GM12872 (cell line): ENCODE results near the gene DDX19B.

Experiments
- TF ChIP-seq, protein P1 (sequence below): IDR thresholded peaks from 3 replicates; pipeline ENCODE4 v1.5.1; 2011; ENCODE audit warnings: low read depth, mild to moderate bottlenecking, low read length, moderate library complexity; ENCODE audit not compliant: insufficient read depth

Gene DDX19B

DNA sequence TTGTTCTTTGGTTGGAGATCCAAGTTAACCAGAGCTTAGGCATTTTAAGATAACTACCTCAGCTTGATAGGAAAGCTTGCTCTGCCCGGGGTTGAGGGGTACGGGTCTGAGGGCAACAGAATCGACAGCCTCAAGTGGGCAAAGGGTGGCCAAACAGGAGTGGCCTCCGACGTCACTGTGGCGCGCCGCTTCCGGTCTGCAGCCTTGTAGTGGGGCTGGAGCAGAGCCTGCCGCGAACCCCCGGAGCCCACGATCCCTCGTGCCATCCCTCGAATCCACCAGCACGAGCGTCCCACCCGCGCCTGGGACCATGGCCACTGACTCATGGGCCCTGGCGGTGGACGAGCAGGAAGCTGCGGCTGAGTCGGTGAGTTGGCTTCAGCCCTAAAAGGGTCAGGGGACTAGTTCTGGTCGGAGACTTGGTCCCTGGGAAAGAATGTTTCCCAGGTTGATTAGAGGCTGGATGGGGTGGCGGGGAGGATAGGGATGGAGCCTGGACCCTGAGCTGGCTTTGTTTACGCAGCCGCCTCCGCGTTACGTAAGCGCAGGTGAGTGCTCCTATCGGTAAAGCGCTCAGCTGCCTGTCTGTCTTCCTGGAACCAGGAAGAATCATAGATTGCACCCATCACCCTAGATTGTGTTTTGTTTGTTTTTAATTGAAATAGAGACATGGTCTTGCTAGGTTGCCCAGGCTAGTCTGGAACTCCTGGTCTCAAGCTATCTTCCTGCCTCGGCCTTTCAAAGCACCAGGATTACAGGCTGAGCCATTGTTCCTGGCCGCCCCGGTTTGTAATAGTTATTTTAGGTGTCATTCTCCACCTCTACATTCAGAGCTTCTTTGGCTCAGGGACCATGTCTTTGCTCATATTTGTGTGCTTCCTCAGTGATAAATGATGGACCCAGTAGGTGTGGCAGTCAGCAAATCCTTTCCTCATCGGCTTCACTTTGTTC, at the start of gene DDX19B:
TSS of gene DDX19B (plus strand) at position 199 of the 951 bp plus-strand sequence. CDS start at position 311, 112 bp downstream.
- TF ChIP-seq, protein P1, sequence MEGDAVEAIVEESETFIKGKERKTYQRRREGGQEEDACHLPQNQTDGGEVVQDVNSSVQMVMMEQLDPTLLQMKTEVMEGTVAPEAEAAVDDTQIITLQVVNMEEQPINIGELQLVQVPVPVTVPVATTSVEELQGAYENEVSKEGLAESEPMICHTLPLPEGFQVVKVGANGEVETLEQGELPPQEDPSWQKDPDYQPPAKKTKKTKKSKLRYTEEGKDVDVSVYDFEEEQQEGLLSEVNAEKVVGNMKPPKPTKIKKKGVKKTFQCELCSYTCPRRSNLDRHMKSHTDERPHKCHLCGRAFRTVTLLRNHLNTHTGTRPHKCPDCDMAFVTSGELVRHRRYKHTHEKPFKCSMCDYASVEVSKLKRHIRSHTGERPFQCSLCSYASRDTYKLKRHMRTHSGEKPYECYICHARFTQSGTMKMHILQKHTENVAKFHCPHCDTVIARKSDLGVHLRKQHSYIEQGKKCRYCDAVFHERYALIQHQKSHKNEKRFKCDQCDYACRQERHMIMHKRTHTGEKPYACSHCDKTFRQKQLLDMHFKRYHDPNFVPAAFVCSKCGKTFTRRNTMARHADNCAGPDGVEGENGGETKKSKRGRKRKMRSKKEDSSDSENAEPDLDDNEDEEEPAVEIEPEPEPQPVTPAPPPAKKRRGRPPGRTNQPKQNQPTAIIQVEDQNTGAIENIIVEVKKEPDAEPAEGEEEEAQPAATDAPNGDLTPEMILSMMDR, result no peak

DNA sequence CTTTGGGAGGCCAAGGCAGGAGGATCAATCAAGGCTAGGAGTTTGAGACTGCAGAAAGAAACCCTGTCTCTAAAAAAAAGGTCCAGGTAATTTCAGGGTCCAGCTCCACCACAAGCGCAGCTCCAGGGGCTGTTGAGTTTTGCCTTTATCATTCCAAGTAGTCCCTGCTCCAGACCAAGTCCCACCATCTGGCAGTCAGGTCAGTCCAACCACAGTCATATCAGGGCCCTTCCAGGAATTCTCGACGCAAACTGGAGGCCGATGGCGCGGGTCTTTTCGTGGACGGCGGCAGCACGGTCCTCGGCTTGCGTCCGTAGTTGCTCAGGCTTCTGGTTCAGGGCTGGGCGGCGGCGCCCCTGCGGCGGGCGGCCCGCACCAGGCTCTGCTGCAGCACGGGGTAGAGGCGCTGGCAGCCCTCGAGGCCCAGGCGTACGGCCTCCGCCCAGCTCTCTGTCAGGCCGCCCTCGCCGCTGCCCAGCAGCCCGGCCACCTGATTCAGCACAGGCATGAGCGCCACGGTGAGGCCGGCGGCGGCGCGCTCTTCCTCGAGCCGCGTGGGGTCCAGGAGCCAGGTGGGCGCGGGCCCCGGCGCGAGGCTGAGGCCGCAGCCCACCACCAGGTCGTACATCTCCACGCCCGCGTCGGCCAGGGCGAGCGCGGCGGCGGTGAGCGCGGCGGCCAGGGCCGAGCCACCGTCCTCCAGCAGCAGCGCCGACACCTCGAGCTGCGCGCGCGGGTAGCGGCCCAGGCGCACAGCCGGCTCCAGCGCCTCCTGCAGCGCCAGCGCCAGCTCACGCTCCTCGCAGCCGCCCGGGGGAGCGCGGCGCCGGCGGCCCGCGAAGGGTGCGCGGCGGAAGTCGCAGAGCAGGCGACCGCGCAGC, 48.0 kb upstream of the DDX19B start:
- TF ChIP-seq, protein P1, result no peak

DNA sequence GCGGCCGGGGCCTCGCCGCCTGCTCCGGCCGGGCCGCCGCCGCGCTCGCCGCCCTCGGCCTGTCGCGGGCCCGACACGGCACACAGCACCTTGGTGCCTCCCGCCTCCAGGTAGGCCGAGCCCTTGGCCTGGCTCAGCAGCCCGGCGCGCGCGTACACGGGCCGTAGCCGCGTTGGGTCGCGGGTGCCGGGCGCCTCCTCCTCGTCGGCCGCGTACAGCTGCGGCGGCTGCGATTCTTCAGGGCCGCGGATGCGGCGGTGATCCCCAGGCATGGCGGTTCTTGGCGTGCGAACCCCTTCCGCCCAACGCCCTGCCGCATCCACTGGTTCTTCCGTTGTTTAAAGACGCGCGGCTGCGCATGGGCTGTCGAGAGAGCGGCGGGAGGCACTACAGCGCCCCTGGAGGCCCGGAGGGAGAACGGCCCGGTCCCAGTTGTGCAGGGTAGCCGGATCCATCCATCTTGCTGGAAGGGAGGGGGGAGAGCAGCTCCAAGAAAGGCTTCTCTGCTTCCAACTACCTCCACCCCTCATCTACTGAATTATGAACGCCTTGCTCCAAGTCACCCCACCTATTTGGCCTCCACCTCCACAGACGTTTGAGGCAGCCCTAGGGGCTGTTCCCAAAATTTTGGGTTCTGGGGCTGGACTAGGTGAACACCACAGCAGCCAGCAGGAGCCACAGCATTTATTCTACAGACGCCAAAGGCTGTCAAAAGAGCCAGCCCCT, 47.2 kb upstream of the DDX19B start, which contains the start of gene EXOSC6:
TSS of gene EXOSC6 (minus strand) at position 312 of the 726 bp plus-strand sequence. CDS start at position 272, 40 bp downstream.
- TF ChIP-seq, protein P1, result peak; percentile 93

DNA sequence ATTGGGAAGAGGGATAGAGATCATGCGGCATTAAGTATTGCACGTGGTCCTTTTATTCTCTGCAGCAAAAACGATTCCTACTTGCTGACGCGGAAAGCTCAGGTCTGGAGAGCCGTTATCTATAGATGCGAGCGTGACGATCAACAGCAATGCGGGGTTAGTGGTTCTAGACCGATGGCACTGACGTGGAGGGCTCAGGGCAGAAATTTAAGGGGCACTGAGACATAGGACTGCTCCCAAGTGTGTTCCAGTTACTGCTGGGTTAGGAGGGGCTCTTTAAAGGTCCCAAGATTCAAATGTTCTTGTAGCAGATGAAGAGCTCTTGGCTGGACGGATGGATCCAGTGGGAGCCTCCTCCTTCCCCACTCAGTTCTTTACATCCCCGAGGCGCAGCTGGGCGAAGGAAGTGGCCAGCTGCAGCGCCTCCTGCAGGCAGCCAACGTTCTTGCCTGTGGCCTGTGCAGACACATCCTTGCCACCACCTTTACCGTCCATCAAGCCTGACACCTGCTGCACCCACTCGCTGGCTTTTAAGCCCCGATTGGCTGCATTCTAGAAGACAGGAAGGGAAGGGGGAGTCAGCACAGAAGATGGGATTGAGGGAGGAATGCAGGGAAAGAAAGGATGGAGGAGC, 46.5 kb upstream of the DDX19B start:
- TF ChIP-seq, protein P1, result peak; percentile 60; the same call in 2 of the 3 replicates

DNA sequence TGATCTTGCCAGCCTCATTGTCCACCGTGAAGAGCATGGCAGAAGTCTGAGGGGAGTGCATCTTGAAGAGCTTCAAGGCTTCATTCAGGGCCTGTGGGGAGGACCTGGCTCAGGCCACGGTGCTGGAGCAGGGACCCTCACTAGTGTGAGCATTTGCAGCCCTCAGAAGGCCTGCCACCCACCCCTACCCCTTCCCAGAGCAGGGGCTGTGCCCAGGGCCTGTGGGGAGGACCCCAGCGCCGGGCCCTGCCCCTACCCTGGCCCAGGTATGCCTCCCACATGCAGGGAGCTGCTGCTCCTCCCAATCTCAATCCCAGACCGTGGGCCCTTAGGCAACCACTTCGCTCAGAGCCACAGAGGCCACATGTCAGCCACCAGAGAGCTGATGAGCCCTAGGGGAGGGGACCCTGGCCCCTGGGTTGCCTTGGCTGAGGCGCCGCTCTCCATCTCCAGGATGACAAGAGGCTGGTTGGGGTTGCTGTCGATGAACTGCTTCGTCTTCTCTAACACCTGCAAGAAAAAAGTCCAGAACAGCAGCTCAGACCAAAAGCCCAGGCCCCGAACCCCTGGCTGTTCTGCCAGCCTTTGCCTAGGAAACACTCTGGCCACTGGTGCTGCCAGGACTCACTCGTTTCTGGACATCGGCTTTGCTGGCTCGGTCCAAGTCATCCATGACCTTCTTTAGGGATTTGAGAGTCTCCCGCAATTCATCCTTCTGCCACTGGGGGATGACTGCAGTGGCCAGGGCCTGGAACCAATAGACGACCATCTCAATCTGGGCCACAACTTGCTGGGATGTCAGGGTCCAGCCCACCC, 45.5 kb upstream of the DDX19B start:
- TF ChIP-seq, protein P1, result peak; percentile 79
